ENCODE results near the gene ZNF207. TPM values are rescaled to one million over a fixed set of nuclear protein-coding genes. Genes with fewer than 3 reads are reported as not detected.

Gene ZNF207
- total RNA-seq, 1 experiment from 2014 or later, result 223 TPM

DNA sequence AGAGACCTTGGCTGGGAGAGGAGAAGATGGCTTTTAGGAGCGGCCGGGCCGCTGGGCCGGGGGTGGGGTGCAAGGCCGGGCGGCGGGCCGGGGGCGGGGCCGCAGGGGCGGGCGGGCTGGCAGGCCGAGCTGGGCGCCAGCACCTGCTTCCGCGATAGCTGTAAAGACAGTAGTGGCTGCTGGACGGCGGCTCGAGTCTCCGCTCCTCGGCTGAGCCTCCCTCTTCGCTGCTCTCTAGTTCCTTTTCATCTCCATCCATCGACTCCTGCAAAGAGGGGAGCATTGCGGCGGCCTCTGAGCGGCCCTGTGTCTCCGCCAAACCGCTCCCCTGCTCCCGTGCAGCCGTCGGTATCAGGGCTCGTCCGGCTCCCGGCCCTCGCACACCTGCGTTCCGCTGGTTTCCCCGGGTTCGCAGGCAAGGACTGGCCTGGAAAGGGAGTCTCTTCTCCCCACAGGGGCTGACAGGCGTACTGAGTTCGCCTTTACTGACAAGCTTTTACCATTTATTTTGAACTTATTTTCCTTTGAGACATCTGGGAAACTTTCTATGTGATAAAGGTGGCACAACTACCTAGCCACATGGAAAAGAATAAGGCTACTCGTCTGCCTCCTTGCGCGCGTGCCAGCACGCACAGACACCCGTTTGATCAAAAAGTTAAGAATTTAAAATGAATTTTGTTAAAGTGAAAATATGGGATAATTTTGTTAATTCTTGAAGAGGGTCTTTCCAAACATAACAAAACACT is 7.9 kb upstream of the ZNF207 start, which contains the start of gene C17orf75 (continued):
- TF ChIP-seq, protein P1, sequence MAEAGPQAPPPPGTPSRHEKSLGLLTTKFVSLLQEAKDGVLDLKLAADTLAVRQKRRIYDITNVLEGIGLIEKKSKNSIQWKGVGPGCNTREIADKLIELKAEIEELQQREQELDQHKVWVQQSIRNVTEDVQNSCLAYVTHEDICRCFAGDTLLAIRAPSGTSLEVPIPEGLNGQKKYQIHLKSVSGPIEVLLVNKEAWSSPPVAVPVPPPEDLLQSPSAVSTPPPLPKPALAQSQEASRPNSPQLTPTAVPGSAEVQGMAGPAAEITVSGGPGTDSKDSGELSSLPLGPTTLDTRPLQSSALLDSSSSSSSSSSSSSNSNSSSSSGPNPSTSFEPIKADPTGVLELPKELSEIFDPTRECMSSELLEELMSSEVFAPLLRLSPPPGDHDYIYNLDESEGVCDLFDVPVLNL (CRISPR knock-in tag; IDR thresholded peaks at IDR 0.05; ENCODE audit: borderline replicate concordance, low read depth), result peak; percentile 63; the same call in 1 of the 2 replicates
- TF ChIP-seq, protein P2, sequence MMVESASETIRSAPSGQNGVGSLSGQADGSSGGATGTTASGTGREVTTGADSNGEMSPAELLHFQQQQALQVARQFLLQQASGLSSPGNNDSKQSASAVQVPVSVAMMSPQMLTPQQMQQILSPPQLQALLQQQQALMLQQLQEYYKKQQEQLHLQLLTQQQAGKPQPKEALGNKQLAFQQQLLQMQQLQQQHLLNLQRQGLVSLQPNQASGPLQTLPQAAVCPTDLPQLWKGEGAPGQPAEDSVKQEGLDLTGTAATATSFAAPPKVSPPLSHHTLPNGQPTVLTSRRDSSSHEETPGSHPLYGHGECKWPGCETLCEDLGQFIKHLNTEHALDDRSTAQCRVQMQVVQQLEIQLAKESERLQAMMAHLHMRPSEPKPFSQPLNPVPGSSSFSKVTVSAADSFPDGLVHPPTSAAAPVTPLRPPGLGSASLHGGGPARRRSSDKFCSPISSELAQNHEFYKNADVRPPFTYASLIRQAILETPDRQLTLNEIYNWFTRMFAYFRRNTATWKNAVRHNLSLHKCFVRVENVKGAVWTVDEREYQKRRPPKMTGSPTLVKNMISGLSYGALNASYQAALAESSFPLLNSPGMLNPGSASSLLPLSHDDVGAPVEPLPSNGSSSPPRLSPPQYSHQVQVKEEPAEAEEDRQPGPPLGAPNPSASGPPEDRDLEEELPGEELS (CRISPR knock-in tag; IDR thresholded peaks at IDR 0.05), result no peak
- TF ChIP-seq TEAD1 (CRISPR knock-in tag; IDR thresholded peaks at IDR 0.05) (0 out of 2 replicates have a peak, but pooled peaks have one; percentile 55), CBFB (CRISPR knock-in tag; IDR thresholded peaks at IDR 0.05; ENCODE audit: low read depth) (peak; percentile 92; the same call in 1 of the 2 replicates), GTF2I (CRISPR knock-in tag; conservative IDR thresholded peaks at IDR 0.05) (no peak), ZNF138 (CRISPR knock-in tag; conservative IDR thresholded peaks at IDR 0.05) (no peak), KAT7 (CRISPR knock-in tag; IDR thresholded peaks at IDR 0.05; ENCODE audit: borderline replicate concordance) (no peak), SP1 (CRISPR knock-in tag; conservative IDR thresholded peaks at IDR 0.05) (peak; percentile 92), GABPB1 (CRISPR knock-in tag; IDR thresholded peaks at IDR 0.05) (peak; percentile 84), MYBL2 (CRISPR knock-in tag; IDR thresholded peaks at IDR 0.05) (no peak), ZNF263 (CRISPR knock-in tag; IDR thresholded peaks at IDR 0.05; ENCODE audit: low read depth) (no peak), MXD4 (CRISPR knock-in tag; IDR thresholded peaks at IDR 0.05; ENCODE audit: borderline replicate concordance) (no peak), CREM (CRISPR knock-in tag; IDR thresholded peaks at IDR 0.05) (peak; percentile 78; the same call in 1 of the 2 replicates), ZNF219 (CRISPR knock-in tag; IDR thresholded peaks at IDR 0.05; ENCODE audit: borderline replicate concordance) (no peak), ZNF416 (CRISPR knock-in tag; IDR thresholded peaks at IDR 0.05) (peak; percentile 64; the same call in 1 of the 2 replicates), RORB (CRISPR knock-in tag; IDR thresholded peaks at IDR 0.05) (no peak), TP53 (CRISPR knock-in tag; IDR thresholded peaks at IDR 0.05) (peak; percentile 89; the same call in 1 of the 2 replicates), ATF1 (CRISPR knock-in tag; IDR thresholded peaks at IDR 0.05) (no peak)
- TF ChIP-seq, protein P3, sequence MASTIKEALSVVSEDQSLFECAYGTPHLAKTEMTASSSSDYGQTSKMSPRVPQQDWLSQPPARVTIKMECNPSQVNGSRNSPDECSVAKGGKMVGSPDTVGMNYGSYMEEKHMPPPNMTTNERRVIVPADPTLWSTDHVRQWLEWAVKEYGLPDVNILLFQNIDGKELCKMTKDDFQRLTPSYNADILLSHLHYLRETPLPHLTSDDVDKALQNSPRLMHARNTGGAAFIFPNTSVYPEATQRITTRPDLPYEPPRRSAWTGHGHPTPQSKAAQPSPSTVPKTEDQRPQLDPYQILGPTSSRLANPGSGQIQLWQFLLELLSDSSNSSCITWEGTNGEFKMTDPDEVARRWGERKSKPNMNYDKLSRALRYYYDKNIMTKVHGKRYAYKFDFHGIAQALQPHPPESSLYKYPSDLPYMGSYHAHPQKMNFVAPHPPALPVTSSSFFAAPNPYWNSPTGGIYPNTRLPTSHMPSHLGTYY (CRISPR knock-in tag; IDR thresholded peaks at IDR 0.05), result no peak
- TF ChIP-seq, protein P4, sequence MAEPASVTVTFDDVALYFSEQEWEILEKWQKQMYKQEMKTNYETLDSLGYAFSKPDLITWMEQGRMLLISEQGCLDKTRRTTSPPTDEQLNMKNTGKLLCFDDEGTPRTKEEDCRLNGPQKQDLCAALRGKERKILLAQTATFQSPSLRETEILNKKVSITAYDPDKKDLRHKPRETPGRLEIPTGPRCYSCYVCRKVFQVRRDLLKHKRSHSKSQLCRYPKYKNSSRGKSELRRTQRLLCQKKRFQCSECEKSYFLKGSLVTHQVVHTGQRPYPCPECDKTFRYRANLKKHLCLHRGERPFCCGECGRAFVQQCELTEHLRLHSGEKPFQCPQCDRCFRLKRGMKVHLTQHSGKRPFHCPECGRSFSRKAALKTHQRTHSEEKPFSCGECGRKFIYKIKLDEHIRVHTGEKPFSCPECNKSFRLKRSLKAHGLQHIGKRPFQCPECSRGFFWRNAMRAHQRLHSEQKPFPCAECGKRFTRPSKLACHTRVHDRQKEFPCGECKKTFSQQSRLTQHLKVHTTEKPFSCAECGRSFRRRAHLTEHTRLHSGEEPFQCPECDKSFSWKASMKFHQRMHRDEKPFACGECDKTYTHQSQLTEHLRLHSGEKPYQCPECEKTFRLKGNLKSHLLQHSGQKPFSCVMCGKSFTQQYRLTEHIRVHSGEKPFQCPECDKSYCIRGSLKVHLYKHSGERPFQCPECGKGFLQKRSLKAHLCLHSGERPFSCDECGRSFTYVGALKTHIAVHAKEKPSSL (CRISPR knock-in tag; conservative IDR thresholded peaks at IDR 0.05), result no peak
- TF ChIP-seq, protein P5, sequence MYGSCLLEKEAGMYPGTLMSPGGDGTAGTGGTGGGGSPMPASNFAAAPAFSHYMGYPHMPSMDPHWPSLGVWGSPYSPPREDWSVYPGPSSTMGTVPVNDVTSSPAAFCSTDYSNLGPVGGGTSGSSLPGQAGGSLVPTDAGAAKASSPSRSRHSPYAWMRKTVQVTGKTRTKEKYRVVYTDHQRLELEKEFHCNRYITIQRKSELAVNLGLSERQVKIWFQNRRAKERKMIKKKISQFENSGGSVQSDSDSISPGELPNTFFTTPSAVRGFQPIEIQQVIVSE (CRISPR knock-in tag; IDR thresholded peaks at IDR 0.05; ENCODE audit: borderline replicate concordance), result no peak
- TF ChIP-seq, protein P6, sequence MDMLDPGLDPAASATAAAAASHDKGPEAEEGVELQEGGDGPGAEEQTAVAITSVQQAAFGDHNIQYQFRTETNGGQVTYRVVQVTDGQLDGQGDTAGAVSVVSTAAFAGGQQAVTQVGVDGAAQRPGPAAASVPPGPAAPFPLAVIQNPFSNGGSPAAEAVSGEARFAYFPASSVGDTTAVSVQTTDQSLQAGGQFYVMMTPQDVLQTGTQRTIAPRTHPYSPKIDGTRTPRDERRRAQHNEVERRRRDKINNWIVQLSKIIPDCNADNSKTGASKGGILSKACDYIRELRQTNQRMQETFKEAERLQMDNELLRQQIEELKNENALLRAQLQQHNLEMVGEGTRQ (CRISPR knock-in tag; IDR thresholded peaks at IDR 0.05), result peak; percentile 58
- TF ChIP-seq, protein P7, sequence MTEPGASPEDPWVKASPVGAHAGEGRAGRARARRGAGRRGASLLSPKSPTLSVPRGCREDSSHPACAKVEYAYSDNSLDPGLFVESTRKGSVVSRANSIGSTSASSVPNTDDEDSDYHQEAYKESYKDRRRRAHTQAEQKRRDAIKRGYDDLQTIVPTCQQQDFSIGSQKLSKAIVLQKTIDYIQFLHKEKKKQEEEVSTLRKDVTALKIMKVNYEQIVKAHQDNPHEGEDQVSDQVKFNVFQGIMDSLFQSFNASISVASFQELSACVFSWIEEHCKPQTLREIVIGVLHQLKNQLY (CRISPR knock-in tag; IDR thresholded peaks at IDR 0.05), result no peak
- TF ChIP-seq, protein P8, sequence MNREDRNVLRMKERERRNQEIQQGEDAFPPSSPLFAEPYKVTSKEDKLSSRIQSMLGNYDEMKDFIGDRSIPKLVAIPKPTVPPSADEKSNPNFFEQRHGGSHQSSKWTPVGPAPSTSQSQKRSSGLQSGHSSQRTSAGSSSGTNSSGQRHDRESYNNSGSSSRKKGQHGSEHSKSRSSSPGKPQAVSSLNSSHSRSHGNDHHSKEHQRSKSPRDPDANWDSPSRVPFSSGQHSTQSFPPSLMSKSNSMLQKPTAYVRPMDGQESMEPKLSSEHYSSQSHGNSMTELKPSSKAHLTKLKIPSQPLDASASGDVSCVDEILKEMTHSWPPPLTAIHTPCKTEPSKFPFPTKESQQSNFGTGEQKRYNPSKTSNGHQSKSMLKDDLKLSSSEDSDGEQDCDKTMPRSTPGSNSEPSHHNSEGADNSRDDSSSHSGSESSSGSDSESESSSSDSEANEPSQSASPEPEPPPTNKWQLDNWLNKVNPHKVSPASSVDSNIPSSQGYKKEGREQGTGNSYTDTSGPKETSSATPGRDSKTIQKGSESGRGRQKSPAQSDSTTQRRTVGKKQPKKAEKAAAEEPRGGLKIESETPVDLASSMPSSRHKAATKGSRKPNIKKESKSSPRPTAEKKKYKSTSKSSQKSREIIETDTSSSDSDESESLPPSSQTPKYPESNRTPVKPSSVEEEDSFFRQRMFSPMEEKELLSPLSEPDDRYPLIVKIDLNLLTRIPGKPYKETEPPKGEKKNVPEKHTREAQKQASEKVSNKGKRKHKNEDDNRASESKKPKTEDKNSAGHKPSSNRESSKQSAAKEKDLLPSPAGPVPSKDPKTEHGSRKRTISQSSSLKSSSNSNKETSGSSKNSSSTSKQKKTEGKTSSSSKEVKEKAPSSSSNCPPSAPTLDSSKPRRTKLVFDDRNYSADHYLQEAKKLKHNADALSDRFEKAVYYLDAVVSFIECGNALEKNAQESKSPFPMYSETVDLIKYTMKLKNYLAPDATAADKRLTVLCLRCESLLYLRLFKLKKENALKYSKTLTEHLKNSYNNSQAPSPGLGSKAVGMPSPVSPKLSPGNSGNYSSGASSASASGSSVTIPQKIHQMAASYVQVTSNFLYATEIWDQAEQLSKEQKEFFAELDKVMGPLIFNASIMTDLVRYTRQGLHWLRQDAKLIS (CRISPR knock-in tag; IDR thresholded peaks at IDR 0.05; ENCODE audit: borderline replicate concordance), result no peak
- TF ChIP-seq, protein P9, sequence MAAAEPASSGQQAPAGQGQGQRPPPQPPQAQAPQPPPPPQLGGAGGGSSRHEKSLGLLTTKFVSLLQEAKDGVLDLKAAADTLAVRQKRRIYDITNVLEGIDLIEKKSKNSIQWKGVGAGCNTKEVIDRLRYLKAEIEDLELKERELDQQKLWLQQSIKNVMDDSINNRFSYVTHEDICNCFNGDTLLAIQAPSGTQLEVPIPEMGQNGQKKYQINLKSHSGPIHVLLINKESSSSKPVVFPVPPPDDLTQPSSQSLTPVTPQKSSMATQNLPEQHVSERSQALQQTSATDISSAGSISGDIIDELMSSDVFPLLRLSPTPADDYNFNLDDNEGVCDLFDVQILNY (CRISPR knock-in tag; IDR thresholded peaks at IDR 0.05), result no peak

Data from WTC11 (cell line).